GM12878 (cell line): ENCODE data around the gene CCNL1. TPM values are rescaled to one million over a fixed set of nuclear protein-coding genes. Genes with fewer than 3 reads are reported as not detected.
A peak's percentile ranks its signal among the peaks of the same experiment; 100 is the strongest.

ENCODE experiments used
- ATAC-seq: fragments of 200-7000 bp; cut with Tn5 transposase; 3 replicates; pipeline ENCODE4 v1.9.1; 2020; ENCODE audit warnings: mild to moderate bottlenecking, moderate library complexity
- BruUV-seq: library from RNA; stranded (reverse); fragments of 400-500 nt; replicated peaks from 2 replicates; lab custom pipeline; 2021; lab: Mats Ljungman, UMichigan
- CTCF ChIA-PET: fragments of 300-600 bp; sonication (Branson Sonifier 250); formaldehyde crosslinking; extraction: SDS; loops from one replicate; lab custom pipeline; 2021; ENCODE audit warnings: inconsistent platforms; lab: Yijun Ruan, JAX
- POLR2A ChIA-PET: fragments of 350-600 bp; formaldehyde crosslinking; extraction: SDS; loops from one replicate; lab custom pipeline; 2021; ENCODE audit warnings: inconsistent platforms; lab: Charles Lee
- RAD21 ChIA-PET: fragments of 300-600 bp; sonication (Branson Sonifier 250); formaldehyde crosslinking; loops from one replicate; lab custom pipeline; 2023; ENCODE audit warnings: antibody characterized with exemption; ENCODE audit not compliant: unreplicated experiment; lab: Charles Lee
- SMC1A ChIA-PET: fragments of 300-600 bp; sonication (Branson Sonifier 250); formaldehyde crosslinking; loops from one replicate; lab custom pipeline; 2023; ENCODE audit not compliant: unreplicated experiment, uncharacterized antibody; lab: Charles Lee
- DNase-seq: peaks from one replicate; pipeline ENCODE4 v3.0.0-alpha.2; 2011; ENCODE audit warnings: low read depth, low spot score
- FAIRE-seq: peaks from 3 replicates; lab custom pipeline; 2011; peaks lifted over from hg19 to GRCh38; lab: Jason Lieb, UNC
- H2AFZ ChIP-seq: 2 replicates; pipeline ENCODE4 v1.6.0; 2011; ENCODE audit warnings: low read depth, low read length, control low read depth; ENCODE audit not compliant: control insufficient read depth
- H3K27ac ChIP-seq: 2 replicates; pipeline ENCODE4 v1.5.1; 2011; ENCODE audit warnings: control low read depth; ENCODE audit not compliant: control insufficient read depth, insufficient read depth
- H3K27me3 ChIP-seq, 2 experiments: replicated peaks in 1 of 2; 2 replicates each; pipeline versions ENCODE4 v1.6.0 to v1.6.1; 2011; ENCODE audit warnings: low read length in 1 of 2; ENCODE audit not compliant: control insufficient read depth in 2 of 2, insufficient read depth in 2 of 2
- H3K36me3 ChIP-seq, 2 experiments: 2 replicates each; pipeline ENCODE4 v1.5.1; 2011; ENCODE audit warnings: low read length in 1 of 2; ENCODE audit not compliant: control insufficient read depth in 2 of 2, insufficient read depth in 2 of 2
- H3K4me1 ChIP-seq: 2 replicates; pipeline ENCODE4 v1.6.1; 2011; ENCODE audit warnings: mild to moderate bottlenecking, low read length, moderate library complexity, mixed read lengths; ENCODE audit not compliant: control insufficient read depth, insufficient read depth
- H3K4me2 ChIP-seq: 2 replicates; pipeline ENCODE4 v1.6.0; 2011; ENCODE audit warnings: control low read depth; ENCODE audit not compliant: control insufficient read depth, insufficient read depth
- H3K4me3 ChIP-seq: fragments of 200-600 bp; sonication (generic); 2 replicates; pipeline ENCODE4 v1.5.1; 2016
- H3K79me2 ChIP-seq: 2 replicates; pipeline ENCODE4 v1.6.0; 2011; ENCODE audit warnings: low read length; ENCODE audit not compliant: control insufficient read depth, insufficient read depth
- H3K9ac ChIP-seq: 2 replicates; pipeline ENCODE4 v1.8.0; 2011; ENCODE audit warnings: low read length, control low read depth, mixed read lengths; ENCODE audit not compliant: control insufficient read depth, insufficient read depth
- H3K9me3 ChIP-seq: replicated peaks from 3 replicates; pipeline ENCODE4 v1.5.1; 2011; ENCODE audit warnings: mild to moderate bottlenecking, low read length; ENCODE audit not compliant: control insufficient read depth, insufficient read depth
- H4K20me1 ChIP-seq: 2 replicates; pipeline ENCODE4 v1.6.0; 2011; ENCODE audit not compliant: control insufficient read depth, insufficient read depth
- ASH2L ChIP-seq: fragments of 300-600, 200-600 bp; sonication (generic); IDR thresholded peaks from 2 replicates; pipeline ENCODE4 v1.6.1; 2017; ENCODE audit warnings: low read depth, mild to moderate bottlenecking, borderline replicate concordance
- ATF7 ChIP-seq: fragments of 450-650 bp; IDR thresholded peaks from 2 replicates; pipeline ENCODE4 v1.6.1; 2016; ENCODE audit warnings: low read depth, mild to moderate bottlenecking
- CREB1 ChIP-seq: IDR thresholded peaks from 2 replicates; pipeline ENCODE4 v1.6.1; 2012; ENCODE audit warnings: low read depth, mild to moderate bottlenecking, inconsistent platforms
- ETV6 ChIP-seq, 2 experiments: fragments of 450-650 bp in 1 of 2; IDR thresholded peaks in 1 of 2; conservative IDR thresholded peaks in 1 of 2; 2 replicates each; pipeline ENCODE4 v1.6.1; 2014; ENCODE audit warnings: antibody characterized with exemption in 1 of 2, borderline replicate concordance in 1 of 2, low read depth in 1 of 2, mild to moderate bottlenecking in 1 of 2, moderate library complexity in 1 of 2
- EZH2 ChIP-seq: IDR thresholded peaks from 2 replicates; pipeline ENCODE4 v1.6.1; 2012; ENCODE audit warnings: low read depth, mild to moderate bottlenecking, control low read depth, inconsistent platforms, low read length, borderline replicate concordance; ENCODE audit not compliant: control insufficient read depth
- IKZF2 ChIP-seq, 2 experiments: fragments of 450-650 bp; IDR thresholded peaks; 2 replicates each; pipeline ENCODE4 v1.6.1; 2017; ENCODE audit warnings: mild to moderate bottlenecking in 2 of 2, moderate library complexity in 2 of 2
- MAX ChIP-seq: IDR thresholded peaks from 2 replicates; pipeline ENCODE4 v1.6.1; 2012; ENCODE audit warnings: low read depth, low read length, improper control_type of control experiment
- MEF2B ChIP-seq: fragments of 450-650 bp; IDR thresholded peaks from 2 replicates; pipeline ENCODE4 v1.6.1; 2018; ENCODE audit warnings: mild to moderate bottlenecking, moderate library complexity; ENCODE audit not compliant: partially characterized antibody, poor library complexity, severe bottlenecking
- MYB ChIP-seq: fragments of 150-350 bp; IDR thresholded peaks from 2 replicates; pipeline ENCODE4 v1.6.1; 2014; ENCODE audit warnings: mild to moderate bottlenecking, low read depth, low read length, borderline replicate concordance
- NFXL1 ChIP-seq: fragments of 450-650 bp; IDR thresholded peaks from 2 replicates; pipeline ENCODE4 v1.6.1; 2017; ENCODE audit warnings: antibody characterized with exemption, mild to moderate bottlenecking, borderline replicate concordance
- PAX8 ChIP-seq: fragments of 450-650 bp; IDR thresholded peaks from 2 replicates; pipeline ENCODE4 v1.6.1; 2017; ENCODE audit warnings: mild to moderate bottlenecking, moderate library complexity
- RELB ChIP-seq: fragments of 450-650 bp; IDR thresholded peaks from 2 replicates; pipeline ENCODE4 v1.6.1; 2017; ENCODE audit warnings: low read depth, mild to moderate bottlenecking, moderate library complexity
- SREBF2 ChIP-seq: IDR thresholded peaks from 2 replicates; pipeline ENCODE4 v1.6.1; 2012; ENCODE audit warnings: mild to moderate bottlenecking, low read length
- STAT1 ChIP-seq: fragments of 450-650 bp; conservative IDR thresholded peaks from 2 replicates; pipeline ENCODE4 v1.6.1; 2014; ENCODE audit warnings: antibody characterized with exemption, mild to moderate bottlenecking
- TARDBP ChIP-seq: IDR thresholded peaks from 2 replicates; pipeline ENCODE4 v1.6.1; 2016; ENCODE audit warnings: borderline replicate concordance
- TBL1XR1 ChIP-seq: IDR thresholded peaks from 2 replicates; pipeline ENCODE4 v1.6.1; 2012; ENCODE audit warnings: low read depth, low read length, improper control_type of control experiment
- TCF12 ChIP-seq: IDR thresholded peaks from 2 replicates; pipeline ENCODE4 v1.6.1; 2011; ENCODE audit warnings: low read depth, mild to moderate bottlenecking, low read length
- TCF7 ChIP-seq: IDR thresholded peaks from 2 replicates; pipeline ENCODE4 v1.6.1; 2014; ENCODE audit warnings: antibody characterized with exemption, borderline replicate concordance
- USF2 ChIP-seq: IDR thresholded peaks from 2 replicates; pipeline ENCODE4 v1.6.1; 2011; ENCODE audit warnings: low read depth, low read length, improper control_type of control experiment, borderline replicate concordance
- YBX1 ChIP-seq: fragments of 450-650 bp; IDR thresholded peaks from 2 replicates; pipeline ENCODE4 v1.6.1; 2016; ENCODE audit warnings: antibody characterized with exemption
- ZNF622 ChIP-seq: fragments of 450-650 bp; IDR thresholded peaks from 2 replicates; pipeline ENCODE4 v1.6.1; 2017; ENCODE audit warnings: mild to moderate bottlenecking, inconsistent platforms
- ZSCAN29 ChIP-seq: fragments of 450-650 bp; IDR thresholded peaks from 2 replicates; pipeline ENCODE4 v1.6.1; 2017; ENCODE audit warnings: mild to moderate bottlenecking, moderate library complexity
- WGBS: methylation state at CpG from one replicate; pipeline ENCODE4 v1.1.6; 2016; ENCODE audit warnings: low lambda C conversion rate; ENCODE audit not compliant: insufficient replicate concordance, insufficient coverage; ENCODE audit errors: missing lambda C conversion rate; 5-methylcytosine and 5-hydroxymethylcytosine counted together
- in situ Hi-C: fragments of 300-500 bp; cut with MboI; formaldehyde crosslinking; loops from 9 replicates; pipeline ENCODE4 v1.14.3; 2018; ENCODE audit warnings: mixed read lengths
- intact Hi-C: fragments of 100-400 bp; cut with micrococcal nuclease; formaldehyde crosslinking; loops from one replicate; pipeline ENCODE4 v1.14.2; 2022; ENCODE audit not compliant: unreplicated experiment
- polyA plus RNA-seq, 11 experiments: library from polyadenylated mRNA; depleted of rRNA in 4 of 11; unstranded in 6 of 11; stranded (reverse) in 5 of 11; fragments of >200 nt; fragmentation: Nextera tagmentation in 4 of 11; fragmentation: Illumina TruSeq in 1 of 11; extraction: Ambion mirVana in 4 of 11; extraction: Trizol in 1 of 11; gene quantifications; 1 replicate in 1 of 11; 2 replicates in 10 of 11; pipeline versions ENCODE4 v1.2.1 to v1.2.3, GENCODE V29; 2011 to 2016; ENCODE audit warnings: inconsistent platforms in 2 of 11, missing spikeins in 2 of 11, low read depth in 1 of 11
- total RNA-seq, 4 experiments: library from RNA; depleted of rRNA in 3 of 4; stranded (reverse); fragments of >200 nt in 3 of 4; fragmentation: Illumina TruSeq in 1 of 4; extraction: Trizol in 1 of 4; gene quantifications; 2 replicates each; pipeline versions ENCODE4 v1.2.1 to v1.2.3, GENCODE V29; 2013 to 2021

CCNL1 gene
- total and polyA plus RNA-seq, 10 of the 15 experiments (the other 5 are each of a cell fraction or from before 2014, with no cell fraction given): 22.2 to 174 (median 115) TPM

GRCh38 chr3:157160658-157161424 lies 894 bp upstream of the CCNL1 start:
- H3K79me2 ChIP-seq: peaks cover 53% of the 10 kb centered on the region
- in situ Hi-C loops (no loop called here), intact Hi-C loops (loop anchor here (1.0 to 10.0 kb wide), 3 partner anchors 14 to 1286 kb away; partner anchors contain the start of gene GMPS)
- H3K4me2 ChIP-seq: peak overlapping the region; percentile 89
- H3K36me3 ChIP-seq: peaks cover 2 to 21% of the 10 kb centered on the region in 2 experiments
- peak; percentile 47 for FAIRE-seq
- peak overlapping the region; percentile 72 for H3K4me3 ChIP-seq
- TSS peak; percentile 97 for BruUV-seq
- peak overlapping the region; percentile 74 for H2AFZ ChIP-seq
- H3K4me1 ChIP-seq: peaks cover 11% of the 10 kb centered on the region; the same call in 1 of the 2 replicates
- DNase-seq: no peak
- peak overlapping the region; percentile 99 for H3K27ac ChIP-seq
- peak; percentile 58 for ATAC-seq
- ChIA-PET SMC1A (interaction anchor here (0.6 to 6.0 kb wide), 5 partner anchors 8 to 338 kb away, joined by 3 to 118 read pairs (median 5); no protein-coding TSS in a partner anchor), RAD21 (interaction anchor here (1.0 to 3.4 kb wide), 8 partner anchors 11 to 611 kb away, joined by 3 to 81 read pairs (median 5); no protein-coding TSS in a partner anchor), CTCF (interaction anchor here (0.6 to 6.1 kb wide), 7 partner anchors 8 to 332 kb away, joined by 3 to 104 read pairs (median 6); no protein-coding TSS in a partner anchor), POLR2A (interaction anchor here (0.6 to 5.0 kb wide), 14 partner anchors 8 to 606 kb away, joined by 3 to 147 read pairs (median 4); partner anchors contain the start of gene SSR3)
- no peaks in the 10 kb centered on the region for H3K27me3 ChIP-seq
- 2% methylated on average over 22 of the region's 22 CpGs for WGBS
- H4K20me1 ChIP-seq: no peaks in the 10 kb centered on the region; the same call in 1 of the 2 replicates
- H3K9ac ChIP-seq: peak overlapping the region; percentile 98
- no peaks in the 10 kb centered on the region for H3K9me3 ChIP-seq
- TF ChIP-seq NFXL1 (no peak), MYB (no peak), ATF7 (no peak), YBX1 (no peak), IKZF2 (IDR thresholded peaks at IDR 0.05) (peak; percentile 41 to 80), MEF2B (peak; percentile 87), EZH2 (no peak), RELB (peak; percentile 64; the same call in 1 of the 2 replicates), USF2 (no peak), ASH2L (no peak), TCF12 (0 out of 2 replicates have a peak, but pooled peaks have one; percentile 30), PAX8 (no peak), CREB1 (no peak), SREBF2 (no peak), ZNF622 (no peak), MAX (no peak), TARDBP (no peak), TBL1XR1 (peak; percentile 35; the same call in 1 of the 2 replicates), ETV6 (conservative IDR thresholded peaks at IDR 0.05 in 1 of 2, IDR thresholded peaks at IDR 0.05 in 1 of 2; ENCODE audit: borderline replicate concordance in 1 of 2, low read depth in 1 of 2) (no peak; a peak in 2 of 4 replicates), TCF7 (no peak), ZSCAN29 (no peak), STAT1 (no peak)
